Stimulated activated naive CD4-positive, alpha-beta T cell treated with Interleukin-2 at 50 U/mL for 16 hours (primary cell): ENCODE data around the gene NCKAP1.
"Not testable (repeated sequence)": the region's sequence is repeated elsewhere in the genome, so short reads cannot be mapped to it uniquely, and the experiment has no call there.

ENCODE experiments used
- DNase-seq: peaks from one replicate; lab custom pipeline; 2025; lab: John Stamatoyannopoulos, UW

Gene NCKAP1

GRCh38 chr2:183035954-183036669, 2.1 kb downstream of the NCKAP1 start:
- no peak for DNase-seq

DNA sequence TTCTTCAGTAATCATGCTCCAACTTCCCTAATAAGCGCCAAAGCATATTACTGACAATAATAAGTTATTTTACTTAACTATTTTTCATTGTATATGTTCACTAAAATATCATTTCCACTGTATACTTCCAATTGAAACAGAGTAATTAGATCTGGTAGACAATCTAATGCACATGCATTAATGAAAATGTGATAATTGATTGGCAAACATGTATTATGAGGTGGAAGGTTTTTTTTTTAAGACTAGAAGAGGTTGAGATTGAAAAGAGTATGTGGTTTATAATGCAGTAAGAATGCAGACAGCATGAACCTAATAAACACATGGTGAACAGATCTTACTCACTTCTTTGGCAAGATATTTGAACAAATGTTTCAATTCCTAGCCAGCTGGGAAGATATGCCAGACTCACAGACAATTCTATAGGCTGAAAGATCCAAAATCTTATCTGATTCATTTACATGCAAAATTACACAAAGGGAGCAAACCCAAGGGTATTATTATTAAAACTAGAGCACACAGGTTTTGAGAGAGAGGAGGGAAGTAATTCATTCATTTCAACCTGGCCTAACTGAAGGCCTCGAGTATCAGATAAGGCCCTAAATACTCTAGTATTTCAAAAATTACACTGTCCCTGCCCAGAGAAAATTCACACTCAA, 2.8 kb downstream of the NCKAP1 start:
- no peak for DNase-seq

DNA sequence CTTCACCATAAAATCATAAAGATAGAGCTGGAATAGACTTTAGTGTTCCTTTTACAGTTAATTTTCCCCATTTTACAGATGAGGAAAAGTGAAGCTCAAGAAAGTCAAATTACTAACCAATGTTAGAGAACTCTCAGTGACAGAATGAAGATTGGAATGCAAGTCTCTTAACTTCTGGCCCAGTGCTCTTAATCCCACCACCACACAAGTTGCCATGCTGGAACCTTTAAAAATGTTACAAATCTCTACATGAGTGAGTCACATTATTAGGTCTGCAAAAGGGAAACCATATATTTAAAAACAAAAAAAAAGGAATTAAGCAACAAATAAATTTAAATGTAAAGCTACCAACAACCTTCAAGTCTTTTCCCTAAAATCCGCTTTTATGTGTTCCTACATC, 3.5 kb downstream of the NCKAP1 start:
- no peak for DNase-seq

- DNase-seq: no peak
Observed at GRCh38 chr2:183033951-183034350, 4.3 kb downstream of the NCKAP1 start.

DNA sequence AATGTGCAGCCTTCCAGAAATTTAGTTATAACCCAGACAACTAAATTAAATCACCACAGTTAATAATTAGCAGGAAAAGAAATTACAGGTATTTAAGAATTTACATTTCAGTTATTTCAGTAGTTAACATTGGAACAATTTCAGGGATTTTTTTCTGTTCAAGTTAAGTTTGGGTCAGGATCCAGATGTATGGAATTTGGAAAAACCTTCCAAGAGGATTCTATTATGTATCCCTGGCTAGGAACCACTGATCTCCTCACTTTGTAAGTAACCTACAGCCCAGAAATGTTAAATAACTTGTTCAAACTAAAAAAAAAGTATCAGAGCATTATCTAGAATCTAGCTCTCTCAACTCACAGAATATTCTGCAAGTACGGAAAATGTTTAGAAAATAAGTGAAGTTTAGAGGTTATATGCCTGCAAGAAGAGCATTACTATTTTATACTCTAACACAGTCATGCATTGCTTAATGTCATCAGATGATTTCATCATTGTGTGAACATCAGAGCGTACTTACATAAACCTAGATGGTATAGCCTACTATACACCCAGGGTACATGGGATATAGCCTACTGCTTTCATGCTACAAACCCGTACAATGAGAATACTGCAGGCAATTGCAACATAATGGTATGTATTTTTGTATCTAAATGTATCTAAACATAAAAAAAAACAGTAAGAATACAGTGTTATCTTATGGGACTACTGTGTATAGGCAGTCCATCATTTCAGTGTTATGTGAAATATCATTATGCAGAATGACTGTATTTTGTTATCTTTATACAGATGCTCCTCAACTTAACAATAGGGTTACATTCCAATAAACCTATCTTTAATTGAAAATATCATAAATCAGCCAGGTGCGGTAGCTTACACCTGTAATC, 6.1 kb downstream of the NCKAP1 start:
- no peak for DNase-seq

- DNase-seq: no peak
Observed at GRCh38 chr2:183029219-183029618, 9.0 kb downstream of the NCKAP1 start.

- no peak for DNase-seq
Observed at GRCh38 chr2:183028108-183028507, 10.1 kb downstream of the NCKAP1 start.

DNA sequence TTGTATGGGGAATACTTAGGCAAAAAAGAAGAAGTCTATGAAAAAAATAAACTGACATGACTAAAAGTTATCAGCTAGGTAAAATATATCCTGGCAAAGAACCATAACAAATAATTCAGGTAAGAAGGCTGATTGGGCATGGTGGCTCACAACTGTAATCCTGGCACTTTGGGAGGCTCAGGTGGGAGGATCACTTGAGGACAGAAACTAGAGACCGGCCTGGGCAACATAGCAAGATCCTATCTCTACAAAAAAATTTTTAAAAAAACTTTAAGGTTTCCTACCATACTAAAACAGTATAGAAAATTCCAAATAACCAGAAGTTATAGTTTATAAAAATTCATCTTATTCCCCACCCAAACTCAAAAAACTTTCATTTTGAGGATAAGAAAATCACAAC, 10.8 kb downstream of the NCKAP1 start:
- DNase-seq: no peak

DNA sequence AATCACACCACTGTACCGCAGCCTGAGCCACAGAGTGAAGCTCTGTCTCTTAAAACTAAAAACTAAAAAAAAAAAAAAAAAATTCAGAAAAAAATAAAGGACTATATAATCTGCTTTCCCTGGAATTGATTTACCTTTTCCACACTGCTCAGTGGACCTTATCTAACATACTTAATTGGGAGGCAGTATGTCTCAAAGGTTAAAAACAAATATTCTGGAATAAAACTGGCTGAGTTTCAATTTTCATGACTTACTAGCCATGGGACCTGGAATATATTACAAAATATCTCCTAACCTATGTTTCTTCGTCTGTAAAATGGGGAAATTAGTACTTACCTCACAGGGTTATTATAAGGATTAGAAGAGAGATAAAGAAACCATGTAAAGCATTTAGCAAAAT, 11.8 kb downstream of the NCKAP1 start:
- no peak for DNase-seq

DNA sequence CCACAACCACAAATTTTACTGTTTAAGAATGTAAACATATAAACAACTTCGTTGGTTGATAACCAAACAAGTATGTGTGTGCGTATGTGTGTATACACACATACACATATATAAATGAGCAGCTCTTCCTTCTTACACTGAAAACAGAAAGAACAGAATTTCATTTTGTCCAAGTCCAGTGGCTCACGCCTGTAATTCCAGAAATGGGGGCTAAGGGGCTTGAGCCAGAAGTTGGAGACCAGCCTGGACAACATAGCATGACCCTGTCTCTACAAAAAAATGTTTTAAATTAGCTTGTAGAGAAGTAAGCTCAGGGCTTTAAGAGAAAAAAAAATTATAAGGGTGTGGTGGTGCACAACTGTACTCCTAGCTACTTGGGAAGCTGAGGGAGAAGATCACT, 12.3 kb downstream of the NCKAP1 start:
- no peak for DNase-seq

GRCh38 chr2:183024339-183025095, 13.7 kb downstream of the NCKAP1 start:
- DNase-seq: no peak

DNA sequence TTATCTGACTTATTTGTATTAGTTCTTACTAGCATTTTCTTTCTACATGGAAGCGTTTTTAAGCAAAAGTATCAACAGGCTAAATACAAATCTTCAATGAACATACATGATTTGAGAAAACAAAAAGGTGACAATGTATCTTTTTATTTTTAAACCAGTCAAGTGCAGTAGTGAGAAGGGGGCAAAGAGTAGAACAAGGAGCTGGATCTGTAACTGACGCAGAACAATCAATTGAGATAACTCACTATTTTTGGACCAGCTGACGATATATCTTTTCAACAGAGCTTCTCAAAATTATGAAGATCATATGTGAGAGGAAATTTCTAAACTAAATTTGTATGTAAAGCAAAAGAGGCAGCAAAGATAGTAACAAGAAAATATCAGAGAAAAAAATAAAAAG, 15.5 kb downstream of the NCKAP1 start:
- DNase-seq: no peak

DNA sequence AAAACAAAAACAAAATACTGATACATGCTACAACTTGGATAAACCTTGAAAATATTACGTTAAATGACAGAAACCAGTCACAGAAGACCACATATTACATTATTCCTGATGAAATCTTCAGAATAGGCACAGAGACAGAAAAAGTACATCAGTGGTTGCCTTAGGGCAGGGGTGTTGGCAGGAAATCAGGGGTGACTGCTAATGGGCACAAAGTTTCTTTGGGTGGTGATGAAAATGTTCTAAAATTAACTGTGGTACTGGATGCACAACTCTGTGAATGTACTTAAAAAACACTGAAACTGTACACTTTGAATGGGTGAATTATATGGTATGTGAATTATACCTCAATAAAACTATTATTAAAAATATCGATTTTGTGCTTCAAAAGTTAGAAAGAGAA, 16.6 kb downstream of the NCKAP1 start:
- no peak for DNase-seq

DNA sequence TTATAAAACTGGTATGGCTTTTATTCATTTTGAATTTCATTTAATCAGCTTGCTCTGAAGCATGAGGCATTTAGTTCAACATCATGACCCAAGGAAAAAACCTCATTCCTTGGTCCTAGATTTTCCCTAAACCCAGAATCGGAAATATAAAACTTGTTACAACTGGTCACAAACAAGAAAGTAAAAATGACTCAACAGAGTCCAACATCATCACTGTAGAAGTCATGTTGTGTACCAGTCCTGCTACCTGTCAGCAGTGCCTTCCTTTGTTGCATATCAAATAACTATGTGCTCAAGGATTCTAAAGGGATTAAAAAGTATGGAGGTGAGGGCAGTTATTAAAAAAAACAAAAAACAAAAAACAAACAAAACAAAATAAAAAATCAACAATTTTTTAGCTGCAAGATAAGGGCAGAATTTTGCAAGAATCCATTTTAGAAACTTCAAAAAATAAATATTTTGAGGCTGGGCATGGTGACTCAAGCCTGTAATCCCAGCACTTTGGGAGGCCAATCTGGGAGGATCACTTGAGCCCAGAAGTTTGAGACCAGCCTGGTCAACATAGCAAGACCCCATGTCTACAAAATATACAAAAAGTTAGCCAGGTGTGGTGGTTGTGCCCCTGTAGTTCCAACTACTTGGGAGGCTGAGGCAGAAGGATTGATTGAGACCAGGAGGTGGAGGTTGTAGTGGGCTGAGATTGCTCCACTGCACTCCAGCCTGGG, 18.4 kb downstream of the NCKAP1 start:
- DNase-seq: no peak

GRCh38 chr2:183017845-183018244, 20.4 kb downstream of the NCKAP1 start:
- not testable (repeated sequence) for DNase-seq

- no peak for DNase-seq
Observed at GRCh38 chr2:183014005-183014404, 24.3 kb downstream of the NCKAP1 start.

GRCh38 chr2:183011743-183012142, 26.5 kb downstream of the NCKAP1 start:
- no peak for DNase-seq

DNA sequence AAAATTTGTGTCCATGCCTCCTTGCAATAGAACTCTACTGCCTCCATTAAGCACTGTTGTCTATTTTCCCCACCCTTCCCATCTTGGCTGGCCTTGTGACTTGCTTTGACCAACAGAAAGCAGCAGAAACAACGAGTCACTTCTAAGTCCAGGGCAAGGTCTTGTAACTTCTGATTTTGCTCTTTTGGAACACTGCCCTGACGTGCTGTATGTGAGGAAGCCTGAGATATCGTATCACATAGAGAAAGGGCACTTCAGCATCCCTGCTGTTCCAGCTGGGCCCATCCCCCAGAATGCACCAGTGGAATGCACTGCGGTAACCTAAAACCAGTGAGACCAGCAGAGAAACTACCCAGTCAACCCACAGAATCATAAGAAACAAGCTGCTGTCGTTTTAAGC, 28.1 kb downstream of the NCKAP1 start:
- no peak for DNase-seq

DNA sequence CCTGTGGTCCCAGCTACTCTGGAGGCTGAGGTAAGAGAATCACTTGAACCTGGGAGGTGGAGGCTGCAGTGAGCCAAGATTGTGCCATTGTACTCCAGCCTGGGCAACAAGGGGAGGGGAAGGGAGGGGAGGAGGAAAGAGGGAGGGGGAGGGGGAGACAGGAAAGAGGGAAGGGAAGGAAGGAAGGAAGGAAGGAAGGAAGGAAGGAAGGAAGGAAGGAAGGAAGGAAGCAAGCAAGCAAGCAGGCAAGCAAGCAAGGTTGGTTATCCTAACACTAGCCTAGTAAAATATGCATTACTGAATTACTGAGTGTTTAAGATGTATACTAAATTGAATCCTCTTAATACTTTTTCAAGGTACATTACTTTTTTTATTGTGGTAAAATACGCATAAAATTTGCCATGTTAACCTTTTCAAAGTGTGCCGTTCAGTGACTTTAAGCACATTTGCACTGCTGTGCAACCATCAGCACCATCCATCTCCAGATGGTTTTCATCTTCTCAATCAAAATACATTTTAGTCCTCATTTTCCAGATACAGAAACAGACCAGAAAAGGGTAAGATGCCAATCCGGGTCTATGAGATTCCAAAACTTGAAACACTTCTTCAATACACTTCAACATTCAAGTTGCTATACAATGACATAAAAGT, 28.9 kb downstream of the NCKAP1 start:
- DNase-seq: no peak

DNA sequence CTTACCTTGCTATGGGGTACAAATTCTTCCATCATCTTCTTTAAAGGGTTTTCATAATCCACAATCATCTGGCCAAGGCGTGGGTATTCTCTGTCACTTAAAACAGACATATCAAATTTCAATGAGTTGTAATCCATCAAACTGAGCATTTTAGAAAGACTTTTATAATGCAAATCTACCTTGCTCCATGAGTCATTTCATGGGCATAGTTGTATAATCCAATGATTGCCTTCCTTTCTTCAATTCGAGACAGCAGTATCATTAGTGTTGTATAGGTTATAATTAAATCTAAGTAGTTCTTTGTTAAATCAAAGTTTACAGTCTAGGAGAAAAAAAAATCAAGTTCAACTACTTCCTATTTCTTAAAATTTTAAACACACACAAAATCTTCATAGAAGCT, 36.3 kb downstream of the NCKAP1 start:
- DNase-seq: no peak

DNA sequence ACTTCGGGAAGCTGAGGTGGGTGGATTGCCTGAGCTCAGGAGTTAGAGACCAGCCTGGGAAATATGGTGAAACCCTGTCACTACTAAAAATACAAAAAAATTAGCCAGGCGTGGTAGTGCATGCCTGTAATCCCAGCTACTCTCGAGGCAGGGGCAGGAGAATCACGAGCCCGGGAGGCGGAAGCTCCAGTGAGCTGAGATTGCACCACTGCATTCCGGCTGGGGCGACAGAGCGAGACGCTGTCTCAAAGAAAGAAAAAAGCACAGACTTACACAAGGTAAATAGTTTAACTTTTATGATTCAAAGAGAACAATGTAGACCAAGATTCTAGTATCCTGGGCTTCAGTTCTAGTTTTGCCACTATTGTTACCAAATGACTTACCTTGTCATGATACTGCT, 37.4 kb downstream of the NCKAP1 start:
- no peak for DNase-seq
